ENCODE data around the gene IL12RB2. TPM values are rescaled to one million over a fixed set of nuclear protein-coding genes. Genes with fewer than 3 reads are reported as not detected.

The IL12RB2 gene, protein sequence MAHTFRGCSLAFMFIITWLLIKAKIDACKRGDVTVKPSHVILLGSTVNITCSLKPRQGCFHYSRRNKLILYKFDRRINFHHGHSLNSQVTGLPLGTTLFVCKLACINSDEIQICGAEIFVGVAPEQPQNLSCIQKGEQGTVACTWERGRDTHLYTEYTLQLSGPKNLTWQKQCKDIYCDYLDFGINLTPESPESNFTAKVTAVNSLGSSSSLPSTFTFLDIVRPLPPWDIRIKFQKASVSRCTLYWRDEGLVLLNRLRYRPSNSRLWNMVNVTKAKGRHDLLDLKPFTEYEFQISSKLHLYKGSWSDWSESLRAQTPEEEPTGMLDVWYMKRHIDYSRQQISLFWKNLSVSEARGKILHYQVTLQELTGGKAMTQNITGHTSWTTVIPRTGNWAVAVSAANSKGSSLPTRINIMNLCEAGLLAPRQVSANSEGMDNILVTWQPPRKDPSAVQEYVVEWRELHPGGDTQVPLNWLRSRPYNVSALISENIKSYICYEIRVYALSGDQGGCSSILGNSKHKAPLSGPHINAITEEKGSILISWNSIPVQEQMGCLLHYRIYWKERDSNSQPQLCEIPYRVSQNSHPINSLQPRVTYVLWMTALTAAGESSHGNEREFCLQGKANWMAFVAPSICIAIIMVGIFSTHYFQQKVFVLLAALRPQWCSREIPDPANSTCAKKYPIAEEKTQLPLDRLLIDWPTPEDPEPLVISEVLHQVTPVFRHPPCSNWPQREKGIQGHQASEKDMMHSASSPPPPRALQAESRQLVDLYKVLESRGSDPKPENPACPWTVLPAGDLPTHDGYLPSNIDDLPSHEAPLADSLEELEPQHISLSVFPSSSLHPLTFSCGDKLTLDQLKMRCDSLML
- 0.05 to 0.18 TPM (median 0.10 TPM) in 5 replicates for total RNA-seq (2022; extraction: Qiagen RNA extraction)

DNA sequence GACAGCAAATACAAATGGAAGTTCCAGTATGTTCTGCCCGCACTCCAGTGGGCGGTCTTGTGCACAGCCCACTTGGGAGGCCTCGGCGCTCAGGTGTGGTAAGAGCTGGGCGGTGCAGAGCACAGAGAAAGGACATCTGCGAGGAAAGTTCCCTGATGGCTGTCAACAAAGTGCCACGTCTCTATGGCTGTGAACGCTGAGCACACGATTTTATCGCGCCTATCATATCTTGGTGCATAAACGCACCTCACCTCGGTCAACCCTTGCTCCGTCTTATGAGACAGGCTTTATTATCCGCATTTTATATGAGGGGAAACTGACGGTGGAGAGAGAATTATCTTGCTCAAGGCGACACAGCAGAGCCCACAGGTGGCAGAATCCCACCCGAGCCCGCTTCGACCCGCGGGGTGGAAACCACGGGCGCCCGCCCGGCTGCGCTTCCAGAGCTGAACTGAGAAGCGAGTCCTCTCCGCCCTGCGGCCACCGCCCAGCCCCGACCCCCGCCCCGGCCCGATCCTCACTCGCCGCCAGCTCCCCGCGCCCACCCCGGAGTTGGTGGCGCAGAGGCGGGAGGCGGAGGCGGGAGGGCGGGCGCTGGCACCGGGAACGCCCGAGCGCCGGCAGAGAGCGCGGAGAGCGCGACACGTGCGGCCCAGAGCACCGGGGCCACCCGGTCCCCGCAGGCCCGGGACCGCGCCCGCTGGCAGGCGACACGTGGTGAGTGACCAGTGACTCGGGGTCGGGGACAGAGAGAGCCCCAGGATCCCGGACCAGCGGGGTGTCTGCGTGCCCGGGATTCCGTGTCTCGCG lies at the start of gene IL12RB2:
Gene IL12RB2 (plus strand): TSS at position 623 of the 810 bp plus-strand sequence. CDS start 12,496 bp downstream, outside the sequence.

DNA sequence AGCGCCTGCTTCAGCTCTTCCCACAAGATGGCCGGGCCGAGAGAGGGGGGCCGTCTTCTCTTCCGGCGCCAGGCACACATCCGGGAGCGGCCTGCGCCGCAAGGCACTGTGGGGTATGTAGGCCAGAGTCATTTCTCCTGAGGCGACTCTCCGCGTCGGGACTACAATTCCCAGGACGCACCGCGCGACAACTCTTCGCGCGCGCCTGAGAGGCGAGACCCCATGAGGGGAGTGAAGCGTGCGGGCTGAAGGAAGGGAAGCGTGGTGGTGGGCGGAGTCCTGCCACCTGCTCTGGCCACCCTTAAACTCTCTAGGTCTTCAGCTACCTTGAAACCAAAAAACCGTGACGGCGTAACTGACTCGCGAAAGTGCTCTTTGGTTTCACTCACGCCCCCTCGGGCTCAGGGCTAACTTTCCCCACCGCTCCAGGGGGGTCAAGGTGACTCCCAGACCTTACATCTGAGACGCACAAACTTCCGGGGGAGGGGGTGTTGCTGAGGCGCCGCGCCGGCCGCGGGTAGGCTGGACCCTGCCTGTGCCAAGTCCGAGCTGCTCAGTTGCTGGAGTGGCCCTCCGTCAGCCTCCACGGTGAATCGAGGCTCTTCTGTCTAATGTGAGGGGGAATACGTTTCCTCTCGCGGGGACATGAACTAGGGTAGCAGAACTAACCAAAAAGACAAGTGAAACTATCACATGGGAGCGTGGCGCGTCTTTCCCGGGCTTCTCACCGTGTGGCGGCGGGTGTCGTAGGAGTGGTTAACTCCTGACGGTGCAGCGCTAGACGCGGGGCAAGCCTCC lies 122.9 kb downstream of the IL12RB2 start, which contains the start of gene SERBP1:
Gene SERBP1 (minus strand): TSS at position 45 of the 798 bp plus-strand sequence. CDS start 102 bp downstream, outside the sequence.

Other genes with a start within 250 kb of the IL12RB2 start
- gene C1orf141, start 172.9 kb upstream of the IL12RB2 start, total RNA-seq (2022; extraction: Qiagen RNA extraction): not detected in 5 replicates
- not detected in 5 replicates for gene IL23R, start 141.4 kb upstream of the IL12RB2 start, total RNA-seq (2022; extraction: Qiagen RNA extraction)
- 194 to 207 TPM (median 203 TPM) in 5 replicates for gene SERBP1, start 122.5 kb downstream of the IL12RB2 start, total RNA-seq (2022; extraction: Qiagen RNA extraction)

Measured in A549 treated with Mapracorat at 1 μM for 4 hours (cell line).